ENCODE measurements around the gene IL22.

IL22 gene

GRCh38 chr12:68231229-68231628, 22.2 kb downstream of the IL22 start:
- H3K27me3 ChIP-seq (replicated peaks in 2 of 5; ENCODE audit: control insufficient read depth in 4 of 5, insufficient read depth in 5 of 5, low read length in 4 of 5): no peaks in the 10 kb centered on the region
- H3K27ac ChIP-seq (ENCODE audit: insufficient read depth in 1 of 2, low read depth in 1 of 2, low read length in 2 of 2, poor library complexity in 1 of 2, severe bottlenecking in 2 of 2): no peak overlapping the region
- ChIA-PET CTCF (interaction anchor here (1.3 to 2.6 kb wide), 2 partner anchors 8 to 90 kb away, joined by 5 to 11 read pairs; no protein-coding TSS in a partner anchor), POLR2A (no interaction called here)
- no peak for DNase-seq
- no peaks in the 10 kb centered on the region for H3K9me3 ChIP-seq (ENCODE audit: control extremely low read depth in 1 of 5, control insufficient read depth in 4 of 5, insufficient read depth in 2 of 5, low read depth in 1 of 5, low read length in 4 of 5)
- H3K4me1 ChIP-seq (ENCODE audit: control extremely low read depth in 1 of 4, control insufficient read depth in 4 of 4, insufficient read depth in 4 of 4, low read length in 3 of 4): peaks cover 0 to 3% (median under 1%) of the 10 kb centered on the region in 4 experiments
- H3K4me3 ChIP-seq (ENCODE audit: control insufficient read depth in 1 of 7, extremely low read depth in 1 of 7, insufficient read depth in 4 of 7, low read depth in 2 of 7, low read length in 6 of 7): no peak overlapping the region
- H3K36me3 ChIP-seq (ENCODE audit: control insufficient read depth in 4 of 4, insufficient read depth in 4 of 4, low read length in 3 of 4): no peaks in the 10 kb centered on the region

GRCh38 chr12:68229956-68230355, 23.4 kb downstream of the IL22 start:
- Histone ChIP-seq H3K36me3 (ENCODE audit: control insufficient read depth in 4 of 4, insufficient read depth in 4 of 4, low read length in 3 of 4) (no peaks in the 10 kb centered on the region), H3K9me3 (ENCODE audit: control extremely low read depth in 1 of 5, control insufficient read depth in 4 of 5, insufficient read depth in 2 of 5, low read depth in 1 of 5, low read length in 4 of 5) (no peaks in the 10 kb centered on the region), H3K27me3 (replicated peaks in 2 of 5; ENCODE audit: control insufficient read depth in 4 of 5, insufficient read depth in 5 of 5, low read length in 4 of 5) (no peaks in the 10 kb centered on the region), H3K4me3 (ENCODE audit: control insufficient read depth in 1 of 7, extremely low read depth in 1 of 7, insufficient read depth in 4 of 7, low read depth in 2 of 7, low read length in 6 of 7) (no peak overlapping the region), H3K27ac (ENCODE audit: insufficient read depth in 1 of 2, low read depth in 1 of 2, low read length in 2 of 2, poor library complexity in 1 of 2, severe bottlenecking in 2 of 2) (no peak overlapping the region), H3K4me1 (ENCODE audit: control extremely low read depth in 1 of 4, control insufficient read depth in 4 of 4, insufficient read depth in 4 of 4, low read length in 3 of 4) (no peaks in the 10 kb centered on the region)
- 83% methylated on average over 1 of the region's 2 CpGs for WGBS (ENCODE audit: insufficient coverage)
- POLR2A ChIA-PET: no interaction called here
- DNase-seq: no peak
- CTCF ChIA-PET: no interaction called here

GRCh38 chr12:68227356-68227755, 26.0 kb downstream of the IL22 start:
- H3K9me3 ChIP-seq (ENCODE audit: control extremely low read depth in 1 of 5, control insufficient read depth in 4 of 5, insufficient read depth in 2 of 5, low read depth in 1 of 5, low read length in 4 of 5): no peaks in the 10 kb centered on the region
- DNase-seq: no peak
- peaks cover 0 to 2% (median 0%) of the 10 kb centered on the region in 4 experiments for H3K4me1 ChIP-seq (ENCODE audit: control extremely low read depth in 1 of 4, control insufficient read depth in 4 of 4, insufficient read depth in 4 of 4, low read length in 3 of 4)
- 100% methylated on average over 2 of the region's 3 CpGs for WGBS (ENCODE audit: insufficient coverage)
- no peaks in the 10 kb centered on the region for H3K36me3 ChIP-seq (ENCODE audit: control insufficient read depth in 4 of 4, insufficient read depth in 4 of 4, low read length in 3 of 4)
- ChIA-PET POLR2A (no interaction called here), CTCF (no interaction called here)
- H3K4me3 ChIP-seq (ENCODE audit: control insufficient read depth in 1 of 7, extremely low read depth in 1 of 7, insufficient read depth in 4 of 7, low read depth in 2 of 7, low read length in 6 of 7): no peak overlapping the region
- H3K27me3 ChIP-seq (replicated peaks in 2 of 5; ENCODE audit: control insufficient read depth in 4 of 5, insufficient read depth in 5 of 5, low read length in 4 of 5): no peaks in the 10 kb centered on the region
- no peak overlapping the region for H3K27ac ChIP-seq (ENCODE audit: insufficient read depth in 1 of 2, low read depth in 1 of 2, low read length in 2 of 2, poor library complexity in 1 of 2, severe bottlenecking in 2 of 2)

GRCh38 chr12:68225576-68226476, 27.6 kb downstream of the IL22 start, which contains the start of gene IL26:
Gene IL26, minus strand, starts transcription at chr12:68225810. Its CDS starts 54 bp downstream, at chr12:68225756.
- Histone ChIP-seq H3K9me3 (ENCODE audit: control extremely low read depth in 1 of 5, control insufficient read depth in 4 of 5, insufficient read depth in 2 of 5, low read depth in 1 of 5, low read length in 4 of 5) (no peaks in the 10 kb centered on the region), H3K27me3 (replicated peaks in 2 of 5; ENCODE audit: control insufficient read depth in 4 of 5, insufficient read depth in 5 of 5, low read length in 4 of 5) (no peaks in the 10 kb centered on the region), H3K27ac (ENCODE audit: insufficient read depth in 1 of 2, low read depth in 1 of 2, low read length in 2 of 2, poor library complexity in 1 of 2, severe bottlenecking in 2 of 2) (no peak within 1 kb of the TSS), H3K36me3 (ENCODE audit: control insufficient read depth in 4 of 4, insufficient read depth in 4 of 4, low read length in 3 of 4) (no peaks in the 10 kb centered on the region), H3K4me3 (ENCODE audit: control insufficient read depth in 1 of 7, extremely low read depth in 1 of 7, insufficient read depth in 4 of 7, low read depth in 2 of 7, low read length in 6 of 7) (no peak within 1 kb of the TSS), H3K4me1 (ENCODE audit: control extremely low read depth in 1 of 4, control insufficient read depth in 4 of 4, insufficient read depth in 4 of 4, low read length in 3 of 4) (peaks cover 0 to 2% (median 0%) of the 10 kb centered on the region in 4 experiments)
- POLR2A ChIA-PET: no interaction called here
- CTCF ChIA-PET: interaction anchor here (0.9 to 3.1 kb wide), 2 partner anchors 11 to 90 kb away, joined by 3 to 10 read pairs; no protein-coding TSS in a partner anchor
- WGBS (ENCODE audit: insufficient coverage): 87% methylated on average over 6 of the region's 8 CpGs
- no peak for DNase-seq

- ChIA-PET CTCF (interaction anchor here (0.7 to 4.3 kb wide), 6 partner anchors 8 to 96 kb away, joined by 4 to 30 read pairs (median 16); no protein-coding TSS in a partner anchor), POLR2A (no interaction called here)
- H3K4me1 ChIP-seq (ENCODE audit: control extremely low read depth in 1 of 4, control insufficient read depth in 4 of 4, insufficient read depth in 4 of 4, low read length in 3 of 4): peaks cover 0 to 2% (median 0%) of the 10 kb centered on the region in 4 experiments
- H3K9me3 ChIP-seq (ENCODE audit: control extremely low read depth in 1 of 5, control insufficient read depth in 4 of 5, insufficient read depth in 2 of 5, low read depth in 1 of 5, low read length in 4 of 5): no peaks in the 10 kb centered on the region
- WGBS (ENCODE audit: insufficient coverage): 92% methylated on average over 2 of the region's 3 CpGs
- no peaks in the 10 kb centered on the region for H3K27me3 ChIP-seq (replicated peaks in 2 of 5; ENCODE audit: control insufficient read depth in 4 of 5, insufficient read depth in 5 of 5, low read length in 4 of 5)
- H3K27ac ChIP-seq (ENCODE audit: insufficient read depth in 1 of 2, low read depth in 1 of 2, low read length in 2 of 2, poor library complexity in 1 of 2, severe bottlenecking in 2 of 2): no peak overlapping the region
- no peaks in the 10 kb centered on the region for H3K36me3 ChIP-seq (ENCODE audit: control insufficient read depth in 4 of 4, insufficient read depth in 4 of 4, low read length in 3 of 4)
- no peak overlapping the region for H3K4me3 ChIP-seq (ENCODE audit: control insufficient read depth in 1 of 7, extremely low read depth in 1 of 7, insufficient read depth in 4 of 7, low read depth in 2 of 7, low read length in 6 of 7)
- no peak for DNase-seq
Measured at GRCh38 chr12:68224613-68225285, 28.7 kb downstream of the IL22 start.

GRCh38 chr12:68223067-68223747, 30.2 kb downstream of the IL22 start:
- Histone ChIP-seq H3K27me3 (replicated peaks in 2 of 5; ENCODE audit: control insufficient read depth in 4 of 5, insufficient read depth in 5 of 5, low read length in 4 of 5) (peaks cover 0 to 2% (median 0%) of the 10 kb centered on the region in 5 experiments), H3K36me3 (ENCODE audit: control insufficient read depth in 4 of 4, insufficient read depth in 4 of 4, low read length in 3 of 4) (no peaks in the 10 kb centered on the region), H3K27ac (ENCODE audit: insufficient read depth in 1 of 2, low read depth in 1 of 2, low read length in 2 of 2, poor library complexity in 1 of 2, severe bottlenecking in 2 of 2) (no peak overlapping the region), H3K9me3 (ENCODE audit: control extremely low read depth in 1 of 5, control insufficient read depth in 4 of 5, insufficient read depth in 2 of 5, low read depth in 1 of 5, low read length in 4 of 5) (no peaks in the 10 kb centered on the region), H3K4me3 (ENCODE audit: control insufficient read depth in 1 of 7, extremely low read depth in 1 of 7, insufficient read depth in 4 of 7, low read depth in 2 of 7, low read length in 6 of 7) (peak overlapping the region in 1 of 7 experiments; percentile 63), H3K4me1 (ENCODE audit: control extremely low read depth in 1 of 4, control insufficient read depth in 4 of 4, insufficient read depth in 4 of 4, low read length in 3 of 4) (peaks cover 0 to 2% (median 0%) of the 10 kb centered on the region in 4 experiments)
- POLR2A ChIA-PET: no interaction called here
- peak; percentile 82 to 85 (median 83) for DNase-seq
- CTCF ChIA-PET: interaction anchor here (0.6 to 4.3 kb wide), 20 partner anchors 8 to 449 kb away, joined by 3 to 30 read pairs (median 4); partner anchors contain the start of gene MDM1
- WGBS (ENCODE audit: insufficient coverage): 20% methylated on average over 7 of the region's 12 CpGs

All from common myeloid progenitor, CD34-positive (primary cell).